Adipocyte (in vitro differentiated cells): ENCODE results near the gene ADAMTS19.
"Not testable (repeated sequence)": the region's sequence is repeated elsewhere in the genome, so short reads cannot be mapped to it uniquely, and the experiment has no call there.

Source experiments
- DNase-seq: peaks from one replicate; pipeline ENCODE4 v3.0.0-alpha.2; 2015; ENCODE audit warnings: low read depth
- H3K27me3 ChIP-seq: replicated peaks from 2 replicates; pipeline ENCODE4 v1.7.0; 2013; ENCODE audit warnings: mild to moderate bottlenecking, low read length, moderate library complexity; ENCODE audit not compliant: control insufficient read depth, insufficient read depth
- H3K36me3 ChIP-seq: 2 replicates; pipeline ENCODE4 v1.7.0; 2013; ENCODE audit warnings: low read length, mild to moderate bottlenecking, moderate library complexity; ENCODE audit not compliant: control insufficient read depth, insufficient read depth, severe bottlenecking
- H3K4me1 ChIP-seq: 2 replicates; pipeline ENCODE4 v1.7.0; 2013; ENCODE audit warnings: mild to moderate bottlenecking, low read length, moderate library complexity; ENCODE audit not compliant: control insufficient read depth, insufficient read depth
- H3K4me3 ChIP-seq: 2 replicates; pipeline ENCODE4 v1.7.0; 2013; ENCODE audit warnings: mild to moderate bottlenecking, low read length, moderate library complexity
- H3K9ac ChIP-seq: 2 replicates; pipeline ENCODE4 v1.7.0; 2013; ENCODE audit warnings: mild to moderate bottlenecking, low read length, moderate library complexity
- H3K9me3 ChIP-seq: 2 replicates; pipeline ENCODE4 v1.7.0; 2013; ENCODE audit warnings: mild to moderate bottlenecking, low read length, moderate library complexity; ENCODE audit not compliant: control insufficient read depth

Gene ADAMTS19

GRCh38 chr5:129509363-129509975 is 49.4 kb downstream of the ADAMTS19 start:
- no peak overlapping the region for H3K4me3 ChIP-seq
- no peaks in the 10 kb centered on the region for H3K36me3 ChIP-seq
- no peak for DNase-seq
- no peak overlapping the region for H3K9ac ChIP-seq
- no peaks in the 10 kb centered on the region for H3K9me3 ChIP-seq
- H3K27me3 ChIP-seq = no peaks in the 10 kb centered on the region
- H3K4me1 ChIP-seq = peaks cover 12% of the 10 kb centered on the region

DNA sequence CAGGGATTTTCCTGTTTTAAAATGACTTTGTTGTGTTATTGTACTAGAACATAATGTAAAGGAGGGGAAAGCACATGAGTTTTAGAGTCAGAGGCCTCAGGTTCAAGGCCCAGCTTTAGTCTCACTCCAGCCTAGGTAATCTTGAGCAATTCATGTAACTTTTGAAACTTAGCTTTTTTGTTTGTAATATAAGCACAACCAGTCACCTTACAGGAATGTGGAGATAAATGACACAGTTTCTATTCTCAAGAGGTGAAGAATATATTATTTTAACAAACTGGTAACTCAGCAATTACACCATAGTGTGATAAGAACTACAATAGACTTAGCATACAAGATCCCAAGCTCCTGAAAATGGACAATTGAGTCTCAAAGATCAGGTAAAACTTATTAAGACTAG is 51.2 kb downstream of the ADAMTS19 start:
- Histone ChIP-seq H3K27me3 (no peaks in the 10 kb centered on the region), H3K4me1 (peaks cover 3% of the 10 kb centered on the region), H3K36me3 (no peaks in the 10 kb centered on the region), H3K9ac (no peak overlapping the region), H3K9me3 (peaks cover 9% of the 10 kb centered on the region), H3K4me3 (no peak overlapping the region)
- peak; percentile 10 for DNase-seq

- Histone ChIP-seq H3K9ac (no peak overlapping the region), H3K4me1 (no peaks in the 10 kb centered on the region), H3K4me3 (no peak overlapping the region), H3K27me3 (no peaks in the 10 kb centered on the region), H3K9me3 (no peaks in the 10 kb centered on the region), H3K36me3 (no peaks in the 10 kb centered on the region)
- no peak for DNase-seq
These were observed 81.0 kb downstream of the ADAMTS19 start for GRCh38 chr5:129541051-129541450.

DNA sequence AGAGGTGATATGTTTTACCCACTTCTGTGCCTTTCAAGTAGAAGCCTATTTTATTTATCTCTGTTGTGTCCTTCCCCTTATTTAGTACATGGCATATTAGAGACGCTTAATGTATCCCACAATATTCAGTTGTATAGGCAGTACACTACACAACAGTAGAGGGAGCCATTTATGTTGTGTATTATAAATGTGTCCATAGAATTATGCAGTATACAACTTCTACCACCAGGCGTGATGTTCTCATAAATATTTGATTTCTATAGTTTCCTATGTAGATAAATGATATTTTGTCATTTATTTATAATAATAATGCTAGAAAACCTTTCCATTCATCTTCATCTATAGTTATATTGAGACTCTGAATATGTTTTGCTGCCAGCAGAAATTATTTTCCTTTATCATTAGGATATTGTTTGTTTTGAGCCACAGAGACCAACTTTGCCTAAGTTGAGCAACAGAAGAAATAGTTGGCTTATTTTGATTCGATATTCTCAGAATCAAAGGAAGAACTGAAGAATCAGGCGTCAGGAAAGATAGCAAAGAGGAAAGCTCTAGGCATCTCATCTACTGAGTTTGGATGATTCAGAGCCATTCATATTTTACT is 81.7 kb downstream of the ADAMTS19 start:
- Histone ChIP-seq H3K9me3 (no peaks in the 10 kb centered on the region), H3K4me3 (no peak overlapping the region), H3K9ac (no peak overlapping the region), H3K36me3 (no peaks in the 10 kb centered on the region), H3K4me1 (no peaks in the 10 kb centered on the region), H3K27me3 (no peaks in the 10 kb centered on the region)
- DNase-seq = peak; percentile 46

GRCh38 chr5:129547137-129547536 is 87.0 kb downstream of the ADAMTS19 start:
- H3K36me3 ChIP-seq = no peaks in the 10 kb centered on the region

DNA sequence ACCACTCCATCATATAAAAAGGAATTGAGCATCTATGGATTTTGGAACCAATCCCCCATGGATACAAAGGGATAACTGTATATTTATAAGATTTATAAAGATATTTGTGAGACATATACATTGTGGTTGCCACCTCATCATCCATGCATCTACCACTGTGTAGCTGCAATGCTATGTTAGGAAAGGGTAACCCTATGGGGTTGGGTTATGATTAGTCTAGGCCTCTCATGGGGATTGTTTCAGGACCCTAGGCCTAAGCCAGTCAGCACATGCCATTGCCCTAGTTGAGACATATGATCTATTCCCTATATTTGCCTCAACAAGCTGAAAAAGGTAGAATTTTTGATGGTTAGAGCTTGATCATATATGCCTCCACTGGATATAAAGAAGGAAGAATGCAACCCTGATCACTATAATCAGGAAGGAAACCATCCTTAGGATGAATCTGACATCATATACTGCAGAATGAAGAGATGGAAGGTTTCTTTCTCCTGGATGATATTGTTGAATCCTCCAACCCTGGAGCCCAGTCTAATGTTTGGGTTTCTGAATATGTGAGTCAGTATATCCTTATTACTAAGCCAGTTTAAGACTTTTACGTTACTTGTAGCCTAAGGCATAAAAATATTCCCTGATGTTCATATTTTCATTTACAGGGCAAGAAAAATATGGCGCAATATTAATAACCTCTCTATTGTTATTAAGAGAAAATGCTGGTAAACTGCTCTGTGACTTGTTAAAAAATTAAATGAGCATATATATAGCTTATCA is 94.2 kb downstream of the ADAMTS19 start:
- Histone ChIP-seq H3K9ac (no peak overlapping the region), H3K27me3 (no peaks in the 10 kb centered on the region), H3K9me3 (no peaks in the 10 kb centered on the region), H3K4me3 (no peak overlapping the region), H3K36me3 (no peaks in the 10 kb centered on the region), H3K4me1 (no peaks in the 10 kb centered on the region)
- DNase-seq = no peak

More at GRCh38 chr5:129547137-129547536, 87.0 kb downstream of the ADAMTS19 start:
- Histone ChIP-seq H3K4me3 (no peak overlapping the region), H3K9me3 (no peaks in the 10 kb centered on the region), H3K27me3 (no peaks in the 10 kb centered on the region), H3K4me1 (no peaks in the 10 kb centered on the region), H3K9ac (no peak overlapping the region)
- no peak for DNase-seq

DNA sequence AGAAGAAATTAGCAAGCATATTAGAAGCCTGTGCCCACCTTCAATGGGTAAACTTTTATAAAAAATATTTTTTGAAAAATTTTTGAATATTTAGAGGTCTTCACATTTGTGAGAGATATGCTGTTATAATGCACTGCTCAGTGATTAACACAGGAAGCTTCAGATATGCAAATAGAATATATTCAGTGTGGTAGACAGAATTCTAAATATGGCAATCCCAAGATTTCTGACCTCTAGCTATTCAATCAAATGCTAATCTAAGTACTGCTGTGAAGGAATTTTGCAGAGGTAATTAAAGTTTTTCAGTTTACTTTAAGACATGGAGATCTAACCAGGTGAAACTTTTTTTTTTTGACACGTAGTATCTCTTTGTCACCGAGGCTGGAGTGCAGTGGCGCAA is 103.5 kb downstream of the ADAMTS19 start:
- no peaks in the 10 kb centered on the region for H3K9me3 ChIP-seq
- no peak overlapping the region for H3K4me3 ChIP-seq
- H3K27me3 ChIP-seq = no peaks in the 10 kb centered on the region
- no peak overlapping the region for H3K9ac ChIP-seq
- H3K4me1 ChIP-seq = no peaks in the 10 kb centered on the region
- H3K36me3 ChIP-seq = no peaks in the 10 kb centered on the region
- DNase-seq = no peak

DNA sequence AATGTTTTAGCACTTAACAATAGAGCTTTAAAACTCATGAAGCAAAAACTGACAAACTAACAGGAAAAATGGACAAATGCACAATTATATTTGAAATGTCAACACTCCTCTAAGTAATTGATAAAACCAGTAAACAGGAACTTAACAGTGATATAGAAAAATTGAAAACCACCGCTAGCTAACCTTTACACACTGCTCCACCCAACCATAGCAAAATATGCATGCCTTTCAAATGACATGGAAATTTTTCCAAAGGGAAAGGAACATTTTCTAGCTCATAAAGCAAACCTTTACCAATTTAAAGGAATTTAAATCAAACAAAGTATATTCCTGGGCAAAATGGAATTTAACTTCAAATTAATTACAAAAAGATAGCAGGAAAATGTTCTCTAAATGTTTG is 109.2 kb downstream of the ADAMTS19 start:
- Histone ChIP-seq H3K27me3 (no peaks in the 10 kb centered on the region), H3K9ac (no peak overlapping the region), H3K9me3 (no peaks in the 10 kb centered on the region), H3K4me3 (no peak overlapping the region), H3K36me3 (no peaks in the 10 kb centered on the region), H3K4me1 (no peaks in the 10 kb centered on the region)
- DNase-seq = peak; percentile 27

DNA sequence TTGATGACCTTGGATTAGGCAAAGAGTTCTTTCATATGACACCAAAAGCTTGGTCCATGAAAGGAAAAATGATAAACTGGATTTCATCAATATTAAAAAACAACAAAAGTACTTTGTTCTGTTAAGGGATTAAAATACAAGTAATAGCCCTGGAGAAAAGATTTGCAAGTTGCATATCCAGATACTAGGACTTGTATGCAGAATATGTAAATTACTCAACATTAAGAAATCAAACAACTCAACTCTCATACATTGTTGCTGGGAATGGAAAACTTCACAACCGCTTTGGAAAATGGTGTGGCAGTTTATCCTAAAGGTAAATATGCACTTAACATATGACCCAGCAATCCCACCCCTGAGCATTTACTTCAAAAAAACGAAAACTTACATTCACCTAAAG is 112.0 kb downstream of the ADAMTS19 start:
- H3K4me1 ChIP-seq = no peaks in the 10 kb centered on the region
- H3K9ac ChIP-seq = no peak overlapping the region
- no peaks in the 10 kb centered on the region for H3K9me3 ChIP-seq
- H3K4me3 ChIP-seq = no peak overlapping the region
- DNase-seq = no peak
- no peaks in the 10 kb centered on the region for H3K36me3 ChIP-seq
- H3K27me3 ChIP-seq = no peaks in the 10 kb centered on the region

DNA sequence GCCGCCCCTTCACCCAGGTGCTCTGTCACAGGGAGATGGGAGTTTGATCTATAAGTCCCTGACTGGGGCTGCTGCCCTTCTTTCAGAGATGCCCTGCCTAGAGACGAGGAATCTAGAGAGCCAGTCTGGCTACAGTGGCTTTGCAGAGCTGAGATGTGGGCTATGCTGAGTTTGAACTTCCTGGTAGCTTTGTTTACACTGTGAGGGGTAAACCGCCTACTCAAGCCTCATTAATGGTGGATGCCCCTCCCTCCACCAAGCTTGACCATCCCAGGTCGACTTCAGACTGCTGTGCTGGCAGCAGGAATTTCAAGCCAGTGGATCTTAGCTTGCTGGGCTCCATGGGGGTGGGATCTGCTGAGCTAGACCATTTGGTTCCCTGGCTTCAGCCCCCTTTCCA is 124.4 kb downstream of the ADAMTS19 start:
- not testable (repeated sequence) for DNase-seq, H3K4me1 ChIP-seq, H3K27me3 ChIP-seq, H3K9me3 ChIP-seq, H3K9ac ChIP-seq, H3K36me3 ChIP-seq, H3K4me3 ChIP-seq

DNA sequence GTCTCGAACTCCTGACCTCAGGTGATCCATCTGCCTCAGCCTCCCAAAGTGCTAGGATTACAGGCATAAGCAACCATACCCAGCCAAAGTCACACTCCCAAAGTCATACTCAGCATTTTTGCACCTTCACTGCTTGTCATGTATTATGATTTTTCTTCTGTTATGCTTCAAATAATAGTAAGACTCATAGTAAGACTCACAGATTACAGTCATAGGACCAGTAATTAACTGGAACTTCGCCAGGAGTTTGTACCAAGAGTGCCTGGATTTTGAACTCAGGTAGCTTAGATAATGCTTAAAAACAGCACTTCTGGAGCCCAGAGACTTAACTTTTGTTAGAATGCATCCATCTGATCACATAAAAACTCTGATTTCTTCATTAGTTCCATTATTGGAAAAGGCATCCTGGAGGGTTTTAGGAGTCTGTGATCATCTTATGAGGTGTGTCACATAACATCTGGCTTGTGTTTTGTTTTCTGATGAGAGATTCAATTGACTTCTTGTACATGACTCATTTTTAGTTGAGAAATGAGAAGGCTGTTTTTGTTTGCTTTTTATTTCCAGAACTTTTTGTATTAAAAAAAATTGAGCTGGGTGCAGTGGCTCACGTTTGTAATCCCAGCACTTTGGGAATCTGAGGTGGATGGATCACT is 131.5 kb downstream of the ADAMTS19 start:
- H3K4me1 ChIP-seq = peaks cover 5% of the 10 kb centered on the region
- no peak overlapping the region for H3K9ac ChIP-seq
- no peaks in the 10 kb centered on the region for H3K9me3 ChIP-seq
- no peak overlapping the region for H3K4me3 ChIP-seq
- H3K36me3 ChIP-seq = no peaks in the 10 kb centered on the region
- peak; percentile 41 for DNase-seq
- H3K27me3 ChIP-seq = no peaks in the 10 kb centered on the region
